Measurements from ENCODE around the gene WDR27. TPM values are rescaled to one million over a fixed set of nuclear protein-coding genes. Genes with fewer than 3 reads are reported as not detected.

WDR27 gene
- polyA plus RNA-seq, 2 of the 4 experiments (the other 2 are of a cell fraction) = 18.9 to 36.1 TPM

- ATAC-seq = no peak
- TF ChIP-seq HOXB5 (CRISPR knock-in tag; IDR thresholded peaks at IDR 0.05) (no peak), ZFP36 (IDR thresholded peaks at IDR 0.05; ENCODE audit: borderline replicate concordance, partially characterized antibody) (no peak), JUNB (IDR thresholded peaks at IDR 0.05) (no peak), SMC3 (IDR thresholded peaks at IDR 0.05) (no peak), JUN (IDR thresholded peaks at IDR 0.05) (no peak), PBX3 (IDR thresholded peaks at IDR 0.05) (no peak), NPAS2 (CRISPR knock-in tag; IDR thresholded peaks at IDR 0.05; ENCODE audit: borderline replicate concordance) (no peak), CBX2 (IDR thresholded peaks at IDR 0.05; ENCODE audit: borderline replicate concordance, low read depth) (no peak), RNF2 (IDR thresholded peaks at IDR 0.05; ENCODE audit: borderline replicate concordance, low read depth) (no peak), HEYL (CRISPR knock-in tag; IDR thresholded peaks at IDR 0.05) (no peak), HDAC2 (IDR thresholded peaks at IDR 0.05) (no peak)
- TF ChIP-seq, protein P1, sequence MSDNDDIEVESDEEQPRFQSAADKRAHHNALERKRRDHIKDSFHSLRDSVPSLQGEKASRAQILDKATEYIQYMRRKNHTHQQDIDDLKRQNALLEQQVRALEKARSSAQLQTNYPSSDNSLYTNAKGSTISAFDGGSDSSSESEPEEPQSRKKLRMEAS (IDR thresholded peaks at IDR 0.05) = no peak
- DNase-seq (ENCODE audit: low read depth in 1 of 2, low spot score in 1 of 2) = no peak
- H3K27ac ChIP-seq = no peak overlapping the region
- no peaks in the 10 kb centered on the region for H3K9me3 ChIP-seq
- POLR2A ChIA-PET = no interaction called here
- WGBS (ENCODE audit: missing lambda C conversion rate) = 88% methylated on average over 9 of the region's 9 CpGs
- no peaks in the 10 kb centered on the region for H3K4me1 ChIP-seq
- no peak for FAIRE-seq
- CTCF ChIA-PET = no interaction called here
- no peak overlapping the region for H3K4me2 ChIP-seq
- no peak overlapping the region for H3K4me3 ChIP-seq
Observed at GRCh38 chr6:169558774-169559441, 142.9 kb downstream of the WDR27 start.

DNA sequence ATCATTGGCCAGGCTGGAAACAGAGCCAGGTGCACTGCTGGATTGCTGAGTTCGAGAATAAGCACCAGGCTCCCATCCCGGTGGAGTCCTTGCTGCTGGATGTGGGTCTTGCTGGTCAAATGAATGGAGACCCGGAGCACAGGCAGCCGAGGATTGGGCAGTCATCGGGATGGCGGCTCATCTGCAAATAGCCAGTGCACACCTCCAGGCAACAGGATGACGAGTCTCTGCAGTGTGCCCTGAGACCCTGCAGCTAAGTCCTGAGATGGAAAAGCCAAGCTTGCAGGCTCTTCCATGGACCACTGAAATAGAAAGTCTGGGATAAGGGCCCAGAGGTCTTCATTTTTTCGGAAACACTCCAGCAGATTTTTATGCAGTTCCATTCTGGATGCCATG, 143.5 kb downstream of the WDR27 start:
- POLR2A ChIA-PET = no interaction called here
- TF ChIP-seq CEBPB (IDR thresholded peaks at IDR 0.05) = no peak
- TF ChIP-seq SMC3 (IDR thresholded peaks at IDR 0.05) = no peak
- no peak for TF ChIP-seq NFE2L2 (conservative IDR thresholded peaks at IDR 0.05; ENCODE audit: low read length)
- no peak for TF ChIP-seq CHD4 (IDR thresholded peaks at IDR 0.05; ENCODE audit: borderline replicate concordance)
- no peak for TF ChIP-seq EP300 (IDR thresholded peaks at IDR 0.05)
- no peak for TF ChIP-seq BHLHE40 (IDR thresholded peaks at IDR 0.05; ENCODE audit: low read depth, low read length)
- Histone ChIP-seq H3K4me3 (no peak overlapping the region), H3K4me2 (no peak overlapping the region), H3K4me1 (no peaks in the 10 kb centered on the region), H3K27ac (no peak overlapping the region), H3K9me3 (no peaks in the 10 kb centered on the region)
- no peak for ATAC-seq
- CTCF ChIA-PET = no interaction called here
- no peak for DNase-seq (ENCODE audit: low read depth in 1 of 2, low spot score in 1 of 2)
- FAIRE-seq = no peak
- WGBS (ENCODE audit: missing lambda C conversion rate) = 78% methylated on average over 4 of the region's 8 CpGs

DNA sequence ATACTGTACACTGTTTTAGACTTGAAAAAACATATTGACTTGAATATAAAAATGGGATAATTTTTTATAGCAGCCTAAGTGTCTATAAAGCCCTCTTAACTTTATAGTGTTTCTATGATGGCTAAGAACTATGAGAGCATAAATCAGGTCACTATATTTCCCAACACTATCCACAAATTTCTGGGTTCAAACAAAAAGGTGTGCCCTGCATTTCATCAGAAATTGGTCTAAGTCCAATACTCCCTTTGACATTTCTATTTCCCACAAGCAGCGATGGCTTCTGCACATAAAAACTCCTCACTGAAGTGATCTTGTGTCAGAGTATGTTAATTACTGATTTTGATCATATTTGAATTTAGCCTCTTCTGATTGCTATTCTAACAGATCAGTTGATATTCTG, 143.9 kb downstream of the WDR27 start:
- WGBS (ENCODE audit: missing lambda C conversion rate) = 93% methylated on average over 1 of the region's 1 CpG
- Histone ChIP-seq H3K4me2 (no peak overlapping the region), H3K4me3 (no peak overlapping the region), H3K27ac (no peak overlapping the region), H3K4me1 (no peaks in the 10 kb centered on the region), H3K9me3 (no peaks in the 10 kb centered on the region)
- CTCF ChIA-PET = no interaction called here
- FAIRE-seq (no peak), DNase-seq (ENCODE audit: low read depth in 1 of 2, low spot score in 1 of 2) (no peak), ATAC-seq (no peak)
- TF ChIP-seq, protein P1 (IDR thresholded peaks at IDR 0.05) = no peak
- no peak for TF ChIP-seq RNF2 (IDR thresholded peaks at IDR 0.05; ENCODE audit: borderline replicate concordance, low read depth)
- no peak for TF ChIP-seq FOXS1 (CRISPR knock-in tag; IDR thresholded peaks at IDR 0.05)
- TF ChIP-seq CEBPB (IDR thresholded peaks at IDR 0.05) = no peak
- TF ChIP-seq, protein P2, sequence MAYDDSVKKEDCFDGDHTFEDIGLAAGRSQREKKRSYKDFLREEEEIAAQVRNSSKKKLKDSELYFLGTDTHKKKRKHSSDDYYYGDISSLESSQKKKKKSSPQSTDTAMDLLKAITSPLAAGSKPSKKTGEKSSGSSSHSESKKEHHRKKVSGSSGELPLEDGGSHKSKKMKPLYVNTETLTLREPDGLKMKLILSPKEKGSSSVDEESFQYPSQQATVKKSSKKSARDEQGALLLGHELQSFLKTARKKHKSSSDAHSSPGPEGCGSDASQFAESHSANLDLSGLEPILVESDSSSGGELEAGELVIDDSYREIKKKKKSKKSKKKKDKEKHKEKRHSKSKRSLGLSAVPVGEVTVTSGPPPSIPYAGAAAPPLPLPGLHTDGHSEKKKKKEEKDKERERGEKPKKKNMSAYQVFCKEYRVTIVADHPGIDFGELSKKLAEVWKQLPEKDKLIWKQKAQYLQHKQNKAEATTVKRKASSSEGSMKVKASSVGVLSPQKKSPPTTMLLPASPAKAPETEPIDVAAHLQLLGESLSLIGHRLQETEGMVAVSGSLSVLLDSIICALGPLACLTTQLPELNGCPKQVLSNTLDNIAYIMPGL (CRISPR knock-in tag; IDR thresholded peaks at IDR 0.05; ENCODE audit: borderline replicate concordance) = no peak
- TF ChIP-seq JUN (IDR thresholded peaks at IDR 0.05) = no peak
- TF ChIP-seq KDM5A (IDR thresholded peaks at IDR 0.05) = no peak
- TF ChIP-seq, protein P3, sequence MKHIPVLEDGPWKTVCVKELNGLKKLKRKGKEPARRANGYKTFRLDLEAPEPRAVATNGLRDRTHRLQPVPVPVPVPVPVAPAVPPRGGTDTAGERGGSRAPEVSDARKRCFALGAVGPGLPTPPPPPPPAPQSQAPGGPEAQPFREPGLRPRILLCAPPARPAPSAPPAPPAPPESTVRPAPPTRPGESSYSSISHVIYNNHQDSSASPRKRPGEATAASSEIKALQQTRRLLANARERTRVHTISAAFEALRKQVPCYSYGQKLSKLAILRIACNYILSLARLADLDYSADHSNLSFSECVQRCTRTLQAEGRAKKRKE (CRISPR knock-in tag; IDR thresholded peaks at IDR 0.05; ENCODE audit: low read depth) = no peak
- TF ChIP-seq CHD2 (IDR thresholded peaks at IDR 0.05; ENCODE audit: low read length, partially characterized antibody) = no peak
- TF ChIP-seq FOSL2 (IDR thresholded peaks at IDR 0.05) = no peak
- TF ChIP-seq FOSL2 (CRISPR knock-in tag; IDR thresholded peaks at IDR 0.05) = no peak
- TF ChIP-seq CBX8 (IDR thresholded peaks at IDR 0.05) = no peak
- TF ChIP-seq ESRRA (IDR thresholded peaks at IDR 0.05; ENCODE audit: borderline replicate concordance, low read length) = no peak
- TF ChIP-seq HOXA7 (CRISPR knock-in tag; IDR thresholded peaks at IDR 0.05) = no peak
- POLR2A ChIA-PET = no interaction called here
